ENCODE measurements around the gene GRPEL2. TPM values are rescaled to one million over a fixed set of nuclear protein-coding genes. Genes with fewer than 3 reads are reported as not detected.
A peak's percentile ranks its signal among the peaks of the same experiment; 100 is the strongest.

The GRPEL2 gene
- total RNA-seq = 10 to 100 TPM in 3 of 4 donors, 1 to 10 TPM in 1; 8.8 to 16.3 (median 12.9) TPM
- 1 to 10 TPM; 2.5 to 8.7 (median 4.2) TPM for polyA plus RNA-seq

DNA sequence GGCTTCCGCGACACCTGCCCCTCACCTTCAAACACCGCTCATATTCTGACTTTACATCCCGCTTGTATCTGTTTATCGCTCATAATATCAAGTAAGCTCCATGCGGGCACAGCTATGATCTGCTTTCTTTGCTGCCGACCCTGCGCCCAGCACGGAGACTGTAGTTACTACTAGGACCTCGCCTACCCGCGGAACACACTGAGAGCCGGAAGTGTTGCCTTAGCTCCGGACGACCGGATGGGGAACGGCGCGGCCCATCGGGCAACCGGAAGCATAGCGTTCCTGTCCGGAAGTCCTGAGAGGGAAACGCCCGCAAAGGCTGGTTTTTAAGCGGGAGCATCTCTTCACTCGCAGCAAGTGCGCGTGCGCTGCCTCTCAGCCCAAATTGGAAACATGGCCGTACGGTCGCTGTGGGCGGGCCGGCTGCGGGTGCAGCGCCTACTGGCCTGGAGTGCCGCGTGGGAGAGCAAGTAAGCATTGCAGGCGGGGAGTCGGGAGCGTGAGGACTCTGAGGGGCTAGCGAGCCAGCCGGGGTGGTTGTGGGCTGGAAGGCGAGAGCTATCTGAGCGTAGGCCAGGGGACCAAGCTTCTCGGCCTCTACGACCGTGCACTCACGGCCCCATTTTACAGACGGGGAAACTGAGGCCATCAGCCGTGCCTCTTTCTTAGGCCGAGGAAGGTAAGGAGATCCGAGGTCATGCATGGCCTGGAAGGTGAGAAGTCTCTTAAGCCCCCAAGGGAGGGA is at the start of gene GRPEL2:
Gene GRPEL2 (plus strand): TSS at position 353 of the 745 bp plus-strand sequence. CDS start 41 bp downstream, at position 394.
- H3K27me3 ChIP-seq = no peaks in the 10 kb centered on the region
- H3K9me3 ChIP-seq = no peaks in the 10 kb centered on the region
- whole genome bisulfite sequencing, 2 donors = 1% methylated on average over 54 of the region's 54 CpGs
- peaks cover 0 to 16% (median 13%) of the 10 kb centered on the region in 4 donors for H3K4me1 ChIP-seq
- H3K4me3 ChIP-seq = peak within 1 kb of the TSS; percentile 60 to 90 (median 60)
- TF ChIP-seq POLR2A (IDR thresholded peaks at IDR 0.05) = peak; percentile 11 to 57
- TF ChIP-seq EP300 (IDR thresholded peaks at IDR 0.05) = no peak
- TF ChIP-seq CTCF (IDR thresholded peaks at IDR 0.05) = no peak
- TF ChIP-seq POLR2AphosphoS5 (IDR thresholded peaks at IDR 0.05) = peak in 3 of 4 donors; percentile 81 to 87 (median 86)
- H3K36me3 ChIP-seq = peaks cover 17 to 26% (median 23%) of the 10 kb centered on the region in 4 donors
- DNase-seq = peak; percentile 98
- H3K27ac ChIP-seq = peak within 1 kb of the TSS; percentile 82 to 87 (median 86)
- intact Hi-C loops (cut with DNase I) = no loop called here

DNA sequence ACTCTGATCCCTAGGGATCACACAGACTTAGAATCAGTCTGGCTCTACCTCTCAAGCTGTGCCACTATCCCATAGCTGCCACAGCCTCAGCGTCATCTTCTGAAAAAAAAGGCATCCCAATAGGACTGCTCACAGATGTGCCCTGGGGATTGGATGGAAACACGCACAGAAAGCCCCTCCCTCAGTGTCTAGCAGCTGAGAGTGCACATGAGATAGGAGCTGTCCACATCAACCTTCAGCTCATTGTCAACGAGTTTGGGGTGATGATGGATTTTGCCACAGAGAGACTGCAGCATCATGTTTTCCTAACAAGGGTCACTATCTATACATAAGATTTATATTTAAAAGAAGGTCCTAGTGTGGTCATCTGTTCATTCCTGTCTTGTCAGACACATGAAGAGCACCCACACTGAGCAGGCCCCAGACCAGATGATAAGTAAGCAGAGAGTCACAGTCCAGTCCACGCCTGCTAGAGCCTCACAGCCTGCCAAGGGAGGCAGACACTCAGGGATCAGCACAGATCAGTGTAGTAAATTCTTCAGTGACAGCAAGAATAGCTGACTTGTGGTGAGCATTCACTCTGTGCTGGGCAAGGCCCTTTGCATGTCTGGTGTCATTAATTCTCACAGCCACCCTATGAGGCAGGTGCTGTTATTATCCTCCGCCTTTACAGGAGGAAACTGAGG is 47.8 kb upstream of the GRPEL2 start:
- Histone ChIP-seq H3K9me3 (no peaks in the 10 kb centered on the region), H3K36me3 (no peaks in the 10 kb centered on the region), H3K4me3 (no peak overlapping the region), H3K27me3 (no peaks in the 10 kb centered on the region), H3K4me1 (no peaks in the 10 kb centered on the region), H3K27ac (no peak overlapping the region)
- WGBS, 2 donors = 83 to 85% methylated on average over 5 of the region's 5 CpGs
- no peak for DNase-seq
- no peak for TF ChIP-seq POLR2A (IDR thresholded peaks at IDR 0.05)
- no peak for TF ChIP-seq POLR2AphosphoS5 (IDR thresholded peaks at IDR 0.05)
- TF ChIP-seq CTCF (IDR thresholded peaks at IDR 0.05) = no peak
- TF ChIP-seq EP300 (IDR thresholded peaks at IDR 0.05) = no peak
- intact Hi-C loops (cut with DNase I) = no loop called here

- no peaks in the 10 kb centered on the region for H3K9me3 ChIP-seq
- no peaks in the 10 kb centered on the region for H3K36me3 ChIP-seq
- intact Hi-C loops (cut with DNase I) = no loop called here
- WGBS, 2 donors = 17 to 58% methylated on average over 1 of the region's 1 CpG
- no peaks in the 10 kb centered on the region for H3K27me3 ChIP-seq
- no peak for TF ChIP-seq POLR2AphosphoS5 (IDR thresholded peaks at IDR 0.05)
- no peak for TF ChIP-seq EP300 (IDR thresholded peaks at IDR 0.05)
- no peak overlapping the region for H3K4me3 ChIP-seq
- H3K27ac ChIP-seq = no peak overlapping the region
- DNase-seq = no peak
- no peaks in the 10 kb centered on the region for H3K4me1 ChIP-seq
Observed at GRCh38 chr5:149298163-149298562, 47.1 kb upstream of the GRPEL2 start.

- intact Hi-C loops (cut with DNase I) = no loop called here
- Histone ChIP-seq H3K36me3 (no peaks in the 10 kb centered on the region), H3K27ac (peak overlapping the region in 1 of 4 donors; percentile 49), H3K9me3 (no peaks in the 10 kb centered on the region), H3K4me1 (no peaks in the 10 kb centered on the region), H3K27me3 (no peaks in the 10 kb centered on the region), H3K4me3 (no peak overlapping the region)
- DNase-seq = no peak
- WGBS, 2 donors = 53 to 74% methylated on average over 11 of the region's 11 CpGs
- TF ChIP-seq CTCF (IDR thresholded peaks at IDR 0.05) (no peak), POLR2AphosphoS5 (IDR thresholded peaks at IDR 0.05) (peak; percentile 30 to 47 (median 38))
Observed at GRCh38 chr5:149298842-149299404, 46.4 kb upstream of the GRPEL2 start.

GRCh38 chr5:149299451-149300054 is 45.7 kb upstream of the GRPEL2 start:
- H3K36me3 ChIP-seq = no peaks in the 10 kb centered on the region
- 58 to 74% methylated on average over 14 of the region's 14 CpGs for WGBS, 2 donors
- H3K4me1 ChIP-seq = no peaks in the 10 kb centered on the region
- TF ChIP-seq EP300 (IDR thresholded peaks at IDR 0.05) (no peak), CTCF (IDR thresholded peaks at IDR 0.05) (no peak), POLR2AphosphoS5 (IDR thresholded peaks at IDR 0.05) (no peak), POLR2A (IDR thresholded peaks at IDR 0.05) (no peak)
- intact Hi-C loops (cut with DNase I) = no loop called here
- peak overlapping the region in 1 of 4 donors; percentile 49 for H3K27ac ChIP-seq
- no peaks in the 10 kb centered on the region for H3K27me3 ChIP-seq
- no peak for DNase-seq
- H3K4me3 ChIP-seq = no peak overlapping the region
- no peaks in the 10 kb centered on the region for H3K9me3 ChIP-seq

Measured in sigmoid colon (tissue), 7 donors.